Heart left ventricle (tissue), 13 donors: ENCODE data around the gene RBM26.

ENCODE experiments used
- POLR2A ChIP-seq, 2 donors: fragments of 450-650 bp; IDR thresholded peaks; one replicate each; pipeline ENCODE4 v1.6.1; 2017; ENCODE audit warnings: antibody characterized with exemption in 2 of 2, mild to moderate bottlenecking in 2 of 2, moderate library complexity in 2 of 2
- TF ChIP-seq, protein P1 (sequence below), 12 donors: fragments of 200-600 bp; sonication (generic) in 4 of 12; IDR thresholded peaks; one replicate each; pipeline versions ENCODE4 v1.5.0 to v1.8.0; 2018 to 2022; ENCODE audit warnings: antibody characterized with exemption in 12 of 12, mild to moderate bottlenecking in 5 of 12
- donor health status: ischemic (EF 13 %, LVEDD 7.1; RV severe dilation, severe dysfunction).
- donor health status: DM: no; HTN: yes; CAD: no.
- donor health status: DM: no; HTN: no; CAD: no.
- donor health status: ischemic (EF 25% LVEDD 6.9; RV normal size, moderate dysfunction).
- donor health status: ischemic (EF 25% LVEDD 5.7; RV mildly dilated, moderate dysfunction).
- donor health status: ischemic (EF 35%, LVEDD 5.7; RV mildly dilated, moderate dysfunction).
- donor health status: nonischemic (EF 11% LVEDD 7.7; RV severe dilation, severe dysfunction).
- donor health status: DM: yes; HTN: yes; CAD: no.
- donor health status: PGD.
- donor health status: ischemic (EF 29% LVEDD 5.4; RV normal size, mild dysfunction).
- donor health status: nonischemic (EF 23%, LVEDD 6.1; RV moderate dilation, normal function).

GRCh38 chr13:79395881-79396280 lies 10.2 kb downstream of the RBM26 start:
- TF ChIP-seq, protein P1, sequence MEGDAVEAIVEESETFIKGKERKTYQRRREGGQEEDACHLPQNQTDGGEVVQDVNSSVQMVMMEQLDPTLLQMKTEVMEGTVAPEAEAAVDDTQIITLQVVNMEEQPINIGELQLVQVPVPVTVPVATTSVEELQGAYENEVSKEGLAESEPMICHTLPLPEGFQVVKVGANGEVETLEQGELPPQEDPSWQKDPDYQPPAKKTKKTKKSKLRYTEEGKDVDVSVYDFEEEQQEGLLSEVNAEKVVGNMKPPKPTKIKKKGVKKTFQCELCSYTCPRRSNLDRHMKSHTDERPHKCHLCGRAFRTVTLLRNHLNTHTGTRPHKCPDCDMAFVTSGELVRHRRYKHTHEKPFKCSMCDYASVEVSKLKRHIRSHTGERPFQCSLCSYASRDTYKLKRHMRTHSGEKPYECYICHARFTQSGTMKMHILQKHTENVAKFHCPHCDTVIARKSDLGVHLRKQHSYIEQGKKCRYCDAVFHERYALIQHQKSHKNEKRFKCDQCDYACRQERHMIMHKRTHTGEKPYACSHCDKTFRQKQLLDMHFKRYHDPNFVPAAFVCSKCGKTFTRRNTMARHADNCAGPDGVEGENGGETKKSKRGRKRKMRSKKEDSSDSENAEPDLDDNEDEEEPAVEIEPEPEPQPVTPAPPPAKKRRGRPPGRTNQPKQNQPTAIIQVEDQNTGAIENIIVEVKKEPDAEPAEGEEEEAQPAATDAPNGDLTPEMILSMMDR (IDR thresholded peaks at IDR 0.05): no peak
- no peak for TF ChIP-seq POLR2A (IDR thresholded peaks at IDR 0.05)
